ENCODE results near the gene ACKR2.

The ACKR2 gene

GRCh38 chr3:42809202-42809601, at the start of gene ACKR2:
Gene ACKR2 (plus strand): TSS chr3:42809445. CDS start chr3:42864503, 55,058 bp downstream.
- no peak for DNase-seq

GRCh38 chr3:42762046-42762724, 47.1 kb upstream of the ACKR2 start:
- no peak for DNase-seq

GRCh38 chr3:42763021-42763420, 46.2 kb upstream of the ACKR2 start:
- DNase-seq, result no peak

GRCh38 chr3:42764115-42764514, 45.1 kb upstream of the ACKR2 start:
- DNase-seq, result no peak

GRCh38 chr3:42764561-42765295, 44.5 kb upstream of the ACKR2 start:
- no peak for DNase-seq

- DNase-seq, result no peak
These were observed 39.6 kb upstream of the ACKR2 start for GRCh38 chr3:42769477-42770131.

- no peak for DNase-seq
These were observed 38.0 kb upstream of the ACKR2 start for GRCh38 chr3:42771271-42771670.

- DNase-seq, result peak; percentile 92
These were observed 36.4 kb upstream of the ACKR2 start, which contains the start of gene CCDC13 for GRCh38 chr3:42772670-42773408. Gene CCDC13 (minus strand): TSS chr3:42773253. CDS start chr3:42758345, 14,908 bp downstream.

GRCh38 chr3:42773409-42773751, 35.9 kb upstream of the ACKR2 start:
- DNase-seq, result no peak

GRCh38 chr3:42778644-42779043, 30.6 kb upstream of the ACKR2 start:
- no peak for DNase-seq

GRCh38 chr3:42780398-42780797, 28.8 kb upstream of the ACKR2 start:
- no peak for DNase-seq

GRCh38 chr3:42780892-42781700, 28.1 kb upstream of the ACKR2 start:
- peak; percentile 65 for DNase-seq

GRCh38 chr3:42786212-42786611, 23.0 kb upstream of the ACKR2 start:
- no peak for DNase-seq

GRCh38 chr3:42786631-42787030, 22.6 kb upstream of the ACKR2 start:
- DNase-seq, result no peak

GRCh38 chr3:42790714-42791229, 18.5 kb upstream of the ACKR2 start:
- DNase-seq, result no peak

GRCh38 chr3:42795621-42796181, 13.5 kb upstream of the ACKR2 start:
- DNase-seq, result no peak

- DNase-seq, result no peak
These were observed 12.8 kb upstream of the ACKR2 start for GRCh38 chr3:42796332-42796885.

GRCh38 chr3:42799376-42799775, 9.9 kb upstream of the ACKR2 start:
- no peak for DNase-seq

- no peak for DNase-seq
These were observed 9.0 kb upstream of the ACKR2 start for GRCh38 chr3:42800251-42800650.

GRCh38 chr3:42801048-42801620, 8.1 kb upstream of the ACKR2 start:
- DNase-seq, result no peak

- DNase-seq, result no peak
These were observed 7.5 kb upstream of the ACKR2 start for GRCh38 chr3:42801784-42802183.
